Heart right ventricle (tissue), 16 donors: Measurements from ENCODE around the gene SLC35F3. TPM values are rescaled to one million over a fixed set of nuclear protein-coding genes. Genes with fewer than 3 reads are reported as not detected.

ENCODE experiments used
- ATAC-seq, 8 donors: fragments of 200-7000 bp; cut with Tn5 transposase; one replicate each; pipeline ENCODE4 v1.9.1; 2020; ENCODE audit warnings: mild to moderate bottlenecking in 8 of 8, moderate library complexity in 8 of 8, moderate number of reproducible peaks in 1 of 8
- DNase-seq, 2 donors: peaks; one replicate each; pipeline ENCODE4 v3.0.0-alpha.2; 2020
- H3K27ac ChIP-seq, 10 donors: fragments of 200-600 bp; sonication (generic) in 2 of 10; one replicate each; pipeline versions ENCODE4 v1.5.0 to v1.8.0; 2020 to 2022; ENCODE audit warnings: mild to moderate bottlenecking in 3 of 10
- H3K27me3 ChIP-seq, 7 donors: fragments of 200-600 bp; one replicate each; pipeline ENCODE4 v1.8.0; 2021 to 2022; ENCODE audit warnings: mild to moderate bottlenecking in 2 of 7
- H3K36me3 ChIP-seq, 9 donors: fragments of 200-600 bp; sonication (generic) in 1 of 9; one replicate each; pipeline versions ENCODE4 v1.5.0 to v1.8.0; 2020 to 2022; ENCODE audit warnings: mild to moderate bottlenecking in 2 of 9
- H3K4me1 ChIP-seq, 9 donors: fragments of 200-600 bp; sonication (generic) in 1 of 9; one replicate each; pipeline versions ENCODE4 v1.5.0 to v1.8.0; 2020 to 2022; ENCODE audit warnings: mild to moderate bottlenecking in 4 of 9
- H3K4me3 ChIP-seq, 10 donors: fragments of 200-600 bp; sonication (generic) in 2 of 10; one replicate each; pipeline versions ENCODE4 v1.5.0 to v1.8.0; 2020 to 2022; ENCODE audit warnings: mild to moderate bottlenecking in 7 of 10, moderate library complexity in 2 of 10
- H3K9me3 ChIP-seq, 11 donors: fragments of 200-600 bp in 10 of 11; sonication (generic) in 2 of 11; one replicate each; pipeline versions ENCODE4 v1.5.0 to v1.8.0; 2013 to 2022; ENCODE audit warnings: mild to moderate bottlenecking in 2 of 11, control low read depth in 1 of 11, moderate library complexity in 1 of 11
- WGBS, 2 donors: extraction: QIAGEN DNeasy Blood & Tissue Kit; methylation state at CpG; one replicate each; pipeline ENCODE4 v1.1.7; 2013; ENCODE audit warnings: inconsistent platforms in 1 of 2; 5-methylcytosine and 5-hydroxymethylcytosine counted together
- intact Hi-C, 10 donors: fragments of 100-400 bp; cut with DNase I; formaldehyde crosslinking; loops; one replicate each; pipeline versions ENCODE4 v1.11.1 to v1.14.2; 2022
- polyA plus RNA-seq, 2 donors: library from polyadenylated mRNA; stranded (reverse); fragments of 200-250 nt; gene quantifications; one replicate each; pipeline ENCODE4 v1.2.3, GENCODE V29; 2013
- total RNA-seq, 10 donors: library from RNA; stranded (reverse); fragmentation: NEBNext Ultra II Directional in 3 of 10; extraction: Animal tissue kit (Norgen Biotek cat#: 25700) in 3 of 10; gene quantifications; one replicate each; pipeline versions ENCODE4 v1.2.1 to v1.2.4, GENCODE V29; 2021 to 2023
- TF ChIP-seq, protein P1 (sequence below), 9 donors: fragments of 200-600 bp; sonication (generic) in 2 of 9; IDR thresholded peaks; one replicate each; pipeline versions ENCODE4 v1.5.0 to v1.8.0; 2021 to 2022; ENCODE audit warnings: antibody characterized with exemption in 9 of 9, mild to moderate bottlenecking in 5 of 9, moderate library complexity in 1 of 9
- donor health status: Arrhythmogenic right ventricular cardiomyopathy.
- donor health status: ischemic (EF 13 %, LVEDD 7.1; RV severe dilation, severe dysfunction).
- donor health status: healthy with polysubstance abuse.
- donor health status: DM: no; HTN: yes; CAD: no.
- donor health status: DM: no; HTN: no; CAD: no.
- donor health status: ischemic (EF 25% LVEDD 6.9; RV normal size, moderate dysfunction).
- donor health status: ischemic (EF 25% LVEDD 5.7; RV mildly dilated, moderate dysfunction).
- donor health status: healthy.
- donor health status: DM: yes; HTN: yes; CAD: no.
- donor health status: Ischemic cardiomyopathy.
- donor health status: ischemic (EF 35%, LVEDD 5.7; RV mildly dilated, moderate dysfunction).
- donor health status: nonischemic (EF 11% LVEDD 7.7; RV severe dilation, severe dysfunction).
- donor health status: DM: yes; HTN: yes; CAD: no.
- donor health status: PGD.
- donor health status: ischemic (EF 29% LVEDD 5.4; RV normal size, mild dysfunction).
- donor health status: nonischemic (EF 23%, LVEDD 6.1; RV moderate dilation, normal function).

Gene SLC35F3
- total and polyA plus RNA-seq, 12 donors: 0.04 to 0.09 (median 0.09) TPM; not detected in 9

GRCh38 chr1:234168061-234168724 lies 263.7 kb downstream of the SLC35F3 start:
- H3K27ac ChIP-seq: no peak overlapping the region
- DNase-seq (no peak), ATAC-seq (peak in 1 of 8 donors; percentile 18)
- no peaks in the 10 kb centered on the region for H3K9me3 ChIP-seq
- intact Hi-C loops: loop anchor here in 1 of 10 donors (10.0 kb wide), 1 partner anchor 147 kb away; no protein-coding TSS in a partner anchor
- WGBS, 2 donors: 69 to 81% methylated on average over 7 of the region's 7 CpGs
- H3K27me3 ChIP-seq: peaks cover 0 to 31% (median 4%) of the 10 kb centered on the region in 7 donors
- no peaks in the 10 kb centered on the region for H3K4me1 ChIP-seq
- H3K36me3 ChIP-seq: no peaks in the 10 kb centered on the region
- H3K4me3 ChIP-seq: no peak overlapping the region
- TF ChIP-seq, protein P1, sequence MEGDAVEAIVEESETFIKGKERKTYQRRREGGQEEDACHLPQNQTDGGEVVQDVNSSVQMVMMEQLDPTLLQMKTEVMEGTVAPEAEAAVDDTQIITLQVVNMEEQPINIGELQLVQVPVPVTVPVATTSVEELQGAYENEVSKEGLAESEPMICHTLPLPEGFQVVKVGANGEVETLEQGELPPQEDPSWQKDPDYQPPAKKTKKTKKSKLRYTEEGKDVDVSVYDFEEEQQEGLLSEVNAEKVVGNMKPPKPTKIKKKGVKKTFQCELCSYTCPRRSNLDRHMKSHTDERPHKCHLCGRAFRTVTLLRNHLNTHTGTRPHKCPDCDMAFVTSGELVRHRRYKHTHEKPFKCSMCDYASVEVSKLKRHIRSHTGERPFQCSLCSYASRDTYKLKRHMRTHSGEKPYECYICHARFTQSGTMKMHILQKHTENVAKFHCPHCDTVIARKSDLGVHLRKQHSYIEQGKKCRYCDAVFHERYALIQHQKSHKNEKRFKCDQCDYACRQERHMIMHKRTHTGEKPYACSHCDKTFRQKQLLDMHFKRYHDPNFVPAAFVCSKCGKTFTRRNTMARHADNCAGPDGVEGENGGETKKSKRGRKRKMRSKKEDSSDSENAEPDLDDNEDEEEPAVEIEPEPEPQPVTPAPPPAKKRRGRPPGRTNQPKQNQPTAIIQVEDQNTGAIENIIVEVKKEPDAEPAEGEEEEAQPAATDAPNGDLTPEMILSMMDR (IDR thresholded peaks at IDR 0.05): no peak

DNA sequence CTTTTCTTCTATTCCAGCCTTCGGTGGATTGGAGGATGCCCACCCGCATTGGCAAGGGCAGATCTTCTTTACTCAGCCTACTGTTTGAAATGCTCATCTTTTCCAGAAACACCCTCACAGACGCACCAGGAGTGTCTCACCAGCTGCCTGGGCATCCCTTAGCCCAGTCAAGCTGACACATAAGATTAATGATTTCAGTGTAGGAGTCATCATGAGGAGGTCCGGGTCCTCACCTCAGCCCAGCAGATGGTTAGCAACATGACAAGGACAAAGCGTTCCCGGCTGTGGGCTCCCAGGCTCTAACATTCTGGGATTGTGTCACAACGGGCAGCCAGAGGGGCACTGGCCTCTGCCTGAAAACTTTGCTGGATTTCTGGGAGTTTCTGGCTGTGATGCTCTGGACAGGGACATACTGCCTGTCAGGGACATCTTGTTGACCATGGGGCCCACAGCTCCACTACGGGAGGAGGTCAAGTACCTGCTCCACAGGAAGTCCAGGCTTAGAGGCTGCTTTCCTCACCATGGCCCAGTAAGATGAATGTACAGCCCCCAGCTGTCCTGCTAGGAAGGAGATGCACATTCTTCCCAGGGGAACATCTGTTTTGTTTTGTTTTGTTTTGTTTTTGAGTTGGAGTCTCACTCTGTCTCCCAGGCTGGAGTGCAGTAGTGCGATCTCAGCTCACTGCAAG lies 264.8 kb downstream of the SLC35F3 start:
- no peaks in the 10 kb centered on the region for H3K4me1 ChIP-seq
- no peak for DNase-seq
- H3K9me3 ChIP-seq: no peaks in the 10 kb centered on the region
- H3K4me3 ChIP-seq: no peak overlapping the region
- TF ChIP-seq, protein P1 (IDR thresholded peaks at IDR 0.05): no peak
- WGBS, 2 donors: 83 to 92% methylated on average over 9 of the region's 9 CpGs
- ATAC-seq: no peak
- H3K36me3 ChIP-seq: no peaks in the 10 kb centered on the region
- H3K27ac ChIP-seq: no peak overlapping the region
- peaks cover 0 to 35% (median 4%) of the 10 kb centered on the region in 7 donors for H3K27me3 ChIP-seq
- intact Hi-C loops: loop anchor here in 1 of 10 donors (10.0 kb wide), 1 partner anchor 145 kb away; no protein-coding TSS in a partner anchor

- WGBS, 2 donors: 71 to 74% methylated on average over 4 of the region's 4 CpGs
- H3K27me3 ChIP-seq: peaks cover 0 to 40% (median 4%) of the 10 kb centered on the region in 7 donors
Measured at GRCh38 chr1:234170067-234170466, 265.6 kb downstream of the SLC35F3 start.

GRCh38 chr1:234170622-234171021 lies 266.1 kb downstream of the SLC35F3 start:
- Histone ChIP-seq H3K4me1 (no peaks in the 10 kb centered on the region), H3K4me3 (no peak overlapping the region), H3K27ac (no peak overlapping the region), H3K27me3 (peaks cover 0 to 42% (median 3%) of the 10 kb centered on the region in 7 donors), H3K36me3 (no peaks in the 10 kb centered on the region), H3K9me3 (no peaks in the 10 kb centered on the region)
- TF ChIP-seq, protein P1 (IDR thresholded peaks at IDR 0.05): no peak
- ATAC-seq (no peak), DNase-seq (no peak)
- WGBS, 2 donors: 66 to 74% methylated on average over 7 of the region's 7 CpGs
- intact Hi-C loops: no loop called here

More at GRCh38 chr1:234170067-234170466, 265.6 kb downstream of the SLC35F3 start:
- Histone ChIP-seq H3K9me3 (no peaks in the 10 kb centered on the region), H3K36me3 (no peaks in the 10 kb centered on the region), H3K4me1 (no peaks in the 10 kb centered on the region), H3K27ac (no peak overlapping the region), H3K4me3 (no peak overlapping the region)
- DNase-seq (no peak), ATAC-seq (no peak)
- intact Hi-C loops: no loop called here
- TF ChIP-seq, protein P1 (IDR thresholded peaks at IDR 0.05): no peak
